Measurements from ENCODE around the gene MAPK1. TPM values are rescaled to one million over a fixed set of nuclear protein-coding genes. Genes with fewer than 3 reads are reported as not detected.
A peak's percentile ranks its signal among the peaks of the same experiment; 100 is the strongest.
"Not testable (repeated sequence)": the region's sequence is repeated elsewhere in the genome, so short reads cannot be mapped to it uniquely, and the experiment has no call there.

Gene MAPK1
- total RNA-seq, 1 donor from 2014 or later = 150 TPM

- H3K36me3 Mint-ChIP-seq (ENCODE audit: low read depth) = peaks cover 19% of the 10 kb centered on the region
- no peak overlapping the region for H3K27ac Mint-ChIP-seq
- no peak overlapping the region for H3K4me3 Mint-ChIP-seq (ENCODE audit: low read depth)
- H3K27me3 Mint-ChIP-seq (ENCODE audit: low read depth) = no peaks in the 10 kb centered on the region
- H3K4me1 Mint-ChIP-seq (ENCODE audit: low read depth) = peaks cover 30% of the 10 kb centered on the region
- intact Hi-C loops (cut with micrococcal nuclease) = no loop called here
- H3K9me3 Mint-ChIP-seq = no peaks in the 10 kb centered on the region
- no peak for DNase-seq (ENCODE audit: low spot score)
Observed at GRCh38 chr22:21835378-21835777, 32.1 kb downstream of the MAPK1 start.

- peaks cover 30% of the 10 kb centered on the region for H3K4me1 Mint-ChIP-seq (ENCODE audit: low read depth)
- H3K27me3 Mint-ChIP-seq (ENCODE audit: low read depth) = no peaks in the 10 kb centered on the region
- no peaks in the 10 kb centered on the region for H3K9me3 Mint-ChIP-seq
- H3K27ac Mint-ChIP-seq = no peak overlapping the region
- no peak overlapping the region for H3K4me3 Mint-ChIP-seq (ENCODE audit: low read depth)
- DNase-seq (ENCODE audit: low spot score) = no peak
- intact Hi-C loops (cut with micrococcal nuclease) = no loop called here
- H3K36me3 Mint-ChIP-seq (ENCODE audit: low read depth) = peaks cover 18% of the 10 kb centered on the region
Observed at GRCh38 chr22:21834869-21835268, 32.6 kb downstream of the MAPK1 start.

- H3K4me3 Mint-ChIP-seq (ENCODE audit: low read depth) = no peak overlapping the region
- peaks cover 31% of the 10 kb centered on the region for H3K4me1 Mint-ChIP-seq (ENCODE audit: low read depth)
- no peaks in the 10 kb centered on the region for H3K27me3 Mint-ChIP-seq (ENCODE audit: low read depth)
- no peak for DNase-seq (ENCODE audit: low spot score)
- peaks cover 16% of the 10 kb centered on the region for H3K36me3 Mint-ChIP-seq (ENCODE audit: low read depth)
- intact Hi-C loops (cut with micrococcal nuclease) = no loop called here
- no peaks in the 10 kb centered on the region for H3K9me3 Mint-ChIP-seq
- H3K27ac Mint-ChIP-seq = no peak overlapping the region
Observed at GRCh38 chr22:21832291-21833290, 34.9 kb downstream of the MAPK1 start.

- H3K9me3 Mint-ChIP-seq = no peaks in the 10 kb centered on the region
Observed at GRCh38 chr22:21829523-21829922, 37.9 kb downstream of the MAPK1 start.

GRCh38 chr22:21828268-21828638 is 39.2 kb downstream of the MAPK1 start:
- Mint-ChIP-seq H3K4me1 (ENCODE audit: low read depth) (peaks cover 43% of the 10 kb centered on the region), H3K4me3 (ENCODE audit: low read depth) (no peak overlapping the region), H3K27me3 (ENCODE audit: low read depth) (no peaks in the 10 kb centered on the region), H3K27ac (no peak overlapping the region), H3K9me3 (no peaks in the 10 kb centered on the region), H3K36me3 (ENCODE audit: low read depth) (peaks cover 7% of the 10 kb centered on the region)
- DNase-seq (ENCODE audit: low spot score) = no peak
- intact Hi-C loops (cut with micrococcal nuclease) = no loop called here

More at GRCh38 chr22:21829523-21829922, 37.9 kb downstream of the MAPK1 start:
- no peak overlapping the region for H3K4me3 Mint-ChIP-seq (ENCODE audit: low read depth)
- intact Hi-C loops (cut with micrococcal nuclease) = no loop called here
- H3K27ac Mint-ChIP-seq = no peak overlapping the region
- H3K27me3 Mint-ChIP-seq (ENCODE audit: low read depth) = no peaks in the 10 kb centered on the region
- DNase-seq (ENCODE audit: low spot score) = no peak
- H3K4me1 Mint-ChIP-seq (ENCODE audit: low read depth) = peaks cover 37% of the 10 kb centered on the region
- peaks cover 8% of the 10 kb centered on the region for H3K36me3 Mint-ChIP-seq (ENCODE audit: low read depth)

GRCh38 chr22:21827628-21828267 is 39.7 kb downstream of the MAPK1 start:
- Mint-ChIP-seq H3K4me1 (ENCODE audit: low read depth) (peaks cover 40% of the 10 kb centered on the region), H3K9me3 (no peaks in the 10 kb centered on the region)
- intact Hi-C loops (cut with micrococcal nuclease) = no loop called here

GRCh38 chr22:21826204-21826603 is 41.2 kb downstream of the MAPK1 start:
- no peaks in the 10 kb centered on the region for H3K9me3 Mint-ChIP-seq
- no peak overlapping the region for H3K27ac Mint-ChIP-seq
- H3K27me3 Mint-ChIP-seq (ENCODE audit: low read depth) = no peaks in the 10 kb centered on the region
- H3K36me3 Mint-ChIP-seq (ENCODE audit: low read depth) = peaks cover 7% of the 10 kb centered on the region
- no peak for DNase-seq (ENCODE audit: low spot score)
- intact Hi-C loops (cut with micrococcal nuclease) = no loop called here
- H3K4me3 Mint-ChIP-seq (ENCODE audit: low read depth) = no peak overlapping the region
- peaks cover 43% of the 10 kb centered on the region for H3K4me1 Mint-ChIP-seq (ENCODE audit: low read depth)

More at GRCh38 chr22:21827628-21828267, 39.7 kb downstream of the MAPK1 start:
- Mint-ChIP-seq H3K4me3 (ENCODE audit: low read depth) (no peak overlapping the region), H3K27ac (no peak overlapping the region), H3K27me3 (ENCODE audit: low read depth) (no peaks in the 10 kb centered on the region), H3K36me3 (ENCODE audit: low read depth) (peaks cover 4% of the 10 kb centered on the region)
- no peak for DNase-seq (ENCODE audit: low spot score)

- intact Hi-C loops (cut with micrococcal nuclease); H3K36me3 Mint-ChIP-seq (ENCODE audit: low read depth); H3K4me3 Mint-ChIP-seq (ENCODE audit: low read depth); H3K27ac Mint-ChIP-seq; H3K27me3 Mint-ChIP-seq (ENCODE audit: low read depth); H3K9me3 Mint-ChIP-seq; DNase-seq (ENCODE audit: low spot score): not testable (repeated sequence)
- H3K4me1 Mint-ChIP-seq (ENCODE audit: low read depth) = peaks cover 45% of the 10 kb centered on the region
Observed at GRCh38 chr22:21824962-21825361, 42.5 kb downstream of the MAPK1 start.

- no peaks in the 10 kb centered on the region for H3K9me3 Mint-ChIP-seq
- H3K4me1 Mint-ChIP-seq (ENCODE audit: low read depth) = peaks cover 45% of the 10 kb centered on the region
- intact Hi-C loops (cut with micrococcal nuclease) = no loop called here
- no peak for DNase-seq (ENCODE audit: low spot score)
- H3K27me3 Mint-ChIP-seq (ENCODE audit: low read depth) = no peaks in the 10 kb centered on the region
- H3K4me3 Mint-ChIP-seq (ENCODE audit: low read depth) = no peak overlapping the region
- peaks cover 8% of the 10 kb centered on the region for H3K36me3 Mint-ChIP-seq (ENCODE audit: low read depth)
- no peak overlapping the region for H3K27ac Mint-ChIP-seq
Observed at GRCh38 chr22:21824445-21824912, 43.0 kb downstream of the MAPK1 start.

GRCh38 chr22:21823740-21824444 is 43.6 kb downstream of the MAPK1 start:
- Mint-ChIP-seq H3K4me3 (ENCODE audit: low read depth) (no peak overlapping the region), H3K27me3 (ENCODE audit: low read depth) (no peaks in the 10 kb centered on the region), H3K4me1 (ENCODE audit: low read depth) (peaks cover 47% of the 10 kb centered on the region), H3K27ac (no peak overlapping the region), H3K36me3 (ENCODE audit: low read depth) (peaks cover 8% of the 10 kb centered on the region), H3K9me3 (no peaks in the 10 kb centered on the region)
- intact Hi-C loops (cut with micrococcal nuclease) = no loop called here
- no peak for DNase-seq (ENCODE audit: low spot score)

- DNase-seq (ENCODE audit: low spot score) = no peak
- H3K4me1 Mint-ChIP-seq (ENCODE audit: low read depth) = peaks cover 51% of the 10 kb centered on the region
- no peak overlapping the region for H3K27ac Mint-ChIP-seq
- no peaks in the 10 kb centered on the region for H3K27me3 Mint-ChIP-seq (ENCODE audit: low read depth)
- intact Hi-C loops (cut with micrococcal nuclease) = loop anchor here (5.0 kb wide), 1 partner anchor 82 kb away; the partner anchor contains the start of gene YPEL1
- no peak overlapping the region for H3K4me3 Mint-ChIP-seq (ENCODE audit: low read depth)
- peaks cover 29% of the 10 kb centered on the region for H3K36me3 Mint-ChIP-seq (ENCODE audit: low read depth)
- H3K9me3 Mint-ChIP-seq = no peaks in the 10 kb centered on the region
Observed at GRCh38 chr22:21819183-21819770, 48.2 kb downstream of the MAPK1 start.

- Mint-ChIP-seq H3K9me3 (no peaks in the 10 kb centered on the region), H3K27ac (peak overlapping the region; percentile 23), H3K36me3 (ENCODE audit: low read depth) (peaks cover 33% of the 10 kb centered on the region), H3K4me3 (ENCODE audit: low read depth) (no peak overlapping the region), H3K4me1 (ENCODE audit: low read depth) (peaks cover 52% of the 10 kb centered on the region), H3K27me3 (ENCODE audit: low read depth) (no peaks in the 10 kb centered on the region)
- DNase-seq (ENCODE audit: low spot score) = no peak
- intact Hi-C loops (cut with micrococcal nuclease) = loop anchor here (5.0 kb wide), 1 partner anchor 81 kb away; the partner anchor contains the start of gene YPEL1
Observed at GRCh38 chr22:21818487-21819182, 48.8 kb downstream of the MAPK1 start.
